Measurements from ENCODE around the gene DGCR8. TPM values are rescaled to one million over a fixed set of nuclear protein-coding genes. Genes with fewer than 3 reads are reported as not detected.

The DGCR8 gene
- total RNA-seq, 2 experiments from 2014 or later = 17.8 to 18.5 TPM

DNA sequence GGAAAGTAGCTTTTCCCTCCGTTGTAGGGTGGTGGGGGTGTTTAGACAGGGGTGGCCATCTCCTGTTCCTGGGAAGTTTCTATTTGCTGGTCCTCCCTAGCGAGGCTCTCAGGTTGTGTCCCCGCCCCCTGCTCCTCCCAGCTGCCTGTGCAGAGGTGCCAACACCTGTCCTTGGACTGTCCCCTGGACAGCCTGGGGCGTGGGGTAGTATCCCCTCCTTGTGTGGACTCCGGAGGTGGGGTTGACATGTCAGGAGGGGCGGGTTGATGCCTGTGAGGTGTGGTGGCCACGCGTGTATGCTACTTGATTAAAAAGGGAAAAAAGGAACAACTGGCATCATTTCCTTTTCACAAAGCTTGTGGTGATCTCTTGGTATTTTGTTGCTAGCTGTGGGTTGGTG lies 21.6 kb downstream of the DGCR8 start:
- H3K9me3 ChIP-seq (ENCODE audit: control insufficient read depth in 1 of 2, insufficient read depth in 1 of 2, low read length in 2 of 2) = peaks cover 0 to 5% of the 10 kb centered on the region in 2 experiments
- Mint-ChIP-seq H3K4me3 (no peak overlapping the region), H3K4me1 (ENCODE audit: low read depth) (peaks cover 64% of the 10 kb centered on the region), H3K27ac (peak overlapping the region; percentile 96), H3K27me3 (no peaks in the 10 kb centered on the region), H3K9me3 (peaks cover 3% of the 10 kb centered on the region), H3K36me3 (ENCODE audit: low read depth) (peaks cover 50% of the 10 kb centered on the region)
- ATAC-seq (ENCODE audit: poor library complexity) (no peak), DNase-seq (no peak)
- peaks cover 42% of the 10 kb centered on the region for H3K36me3 ChIP-seq (ENCODE audit: insufficient read depth, low read length)
- peak overlapping the region; percentile 51 to 52 for H3K27ac ChIP-seq (ENCODE audit: low read depth in 1 of 2, low read length in 2 of 2)
- ChIA-PET CTCF (interaction anchor here (1.7 to 2.0 kb wide), 3 partner anchors 9 to 28 kb away, joined by 3 to 6 read pairs (median 4); partner anchors contain the start of gene TRMT2A), POLR2A (interaction anchor here (1.1 to 1.9 kb wide), 3 partner anchors 9 to 16 kb away, joined by 4 to 17 read pairs (median 7); partner anchors contain the start of genes RANBP1 and TRMT2A)
- no peak for TF ChIP-seq CTCF (IDR thresholded peaks at IDR 0.05)
- intact Hi-C loops (cut with DNase I, micrococcal nuclease) = loop anchor here (2.0 to 10.0 kb wide), 2 partner anchors 15 to 807 kb away; partner anchors contain the start of genes CLTCL1 (in 1 of the 2), RANBP1 (in 1 of the 2) and TRMT2A (in 1 of the 2)
- no peaks in the 10 kb centered on the region for H3K27me3 ChIP-seq (ENCODE audit: control insufficient read depth in 1 of 2, insufficient read depth in 2 of 2, low read length in 2 of 2)
- H3K4me1 ChIP-seq (ENCODE audit: insufficient read depth, low read length) = peaks cover 32% of the 10 kb centered on the region
- no peak overlapping the region for H3K4me3 ChIP-seq (ENCODE audit: low read length)

GRCh38 chr22:20102203-20102780 lies 22.3 kb downstream of the DGCR8 start:
- TF ChIP-seq CTCF (IDR thresholded peaks at IDR 0.05) = no peak
- ChIA-PET POLR2A (interaction anchor here (1.9 kb wide), 1 partner anchor 15 kb away, joined by 17 read pairs; the partner anchor contains the start of genes RANBP1 and TRMT2A), CTCF (interaction anchor here (1.7 to 2.0 kb wide), 2 partner anchors 9 to 27 kb away, joined by 3 to 6 read pairs; no protein-coding TSS in a partner anchor)
- Histone ChIP-seq H3K9me3 (ENCODE audit: control insufficient read depth in 1 of 2, insufficient read depth in 1 of 2, low read length in 2 of 2) (no peaks in the 10 kb centered on the region), H3K4me3 (ENCODE audit: low read length) (no peak overlapping the region), H3K27me3 (ENCODE audit: control insufficient read depth in 1 of 2, insufficient read depth in 2 of 2, low read length in 2 of 2) (no peaks in the 10 kb centered on the region), H3K4me1 (ENCODE audit: insufficient read depth, low read length) (peaks cover 32% of the 10 kb centered on the region), H3K27ac (ENCODE audit: low read depth in 1 of 2, low read length in 2 of 2) (peak overlapping the region in 1 of 2 donors; percentile 51), H3K36me3 (ENCODE audit: insufficient read depth, low read length) (peaks cover 43% of the 10 kb centered on the region)
- no peaks in the 10 kb centered on the region for H3K27me3 Mint-ChIP-seq
- peaks cover 49% of the 10 kb centered on the region for H3K36me3 Mint-ChIP-seq (ENCODE audit: low read depth)
- no peak for ATAC-seq (ENCODE audit: poor library complexity)
- H3K4me3 Mint-ChIP-seq = no peak overlapping the region
- H3K4me1 Mint-ChIP-seq (ENCODE audit: low read depth) = peaks cover 60% of the 10 kb centered on the region
- no peaks in the 10 kb centered on the region for H3K9me3 Mint-ChIP-seq
- intact Hi-C loops (cut with DNase I, micrococcal nuclease) = loop anchor here in 1 of 2 experiments (10.0 kb wide), 1 partner anchor 807 kb away; the partner anchor contains the start of gene CLTCL1
- DNase-seq = no peak
- H3K27ac Mint-ChIP-seq = peak overlapping the region; percentile 96

DNA sequence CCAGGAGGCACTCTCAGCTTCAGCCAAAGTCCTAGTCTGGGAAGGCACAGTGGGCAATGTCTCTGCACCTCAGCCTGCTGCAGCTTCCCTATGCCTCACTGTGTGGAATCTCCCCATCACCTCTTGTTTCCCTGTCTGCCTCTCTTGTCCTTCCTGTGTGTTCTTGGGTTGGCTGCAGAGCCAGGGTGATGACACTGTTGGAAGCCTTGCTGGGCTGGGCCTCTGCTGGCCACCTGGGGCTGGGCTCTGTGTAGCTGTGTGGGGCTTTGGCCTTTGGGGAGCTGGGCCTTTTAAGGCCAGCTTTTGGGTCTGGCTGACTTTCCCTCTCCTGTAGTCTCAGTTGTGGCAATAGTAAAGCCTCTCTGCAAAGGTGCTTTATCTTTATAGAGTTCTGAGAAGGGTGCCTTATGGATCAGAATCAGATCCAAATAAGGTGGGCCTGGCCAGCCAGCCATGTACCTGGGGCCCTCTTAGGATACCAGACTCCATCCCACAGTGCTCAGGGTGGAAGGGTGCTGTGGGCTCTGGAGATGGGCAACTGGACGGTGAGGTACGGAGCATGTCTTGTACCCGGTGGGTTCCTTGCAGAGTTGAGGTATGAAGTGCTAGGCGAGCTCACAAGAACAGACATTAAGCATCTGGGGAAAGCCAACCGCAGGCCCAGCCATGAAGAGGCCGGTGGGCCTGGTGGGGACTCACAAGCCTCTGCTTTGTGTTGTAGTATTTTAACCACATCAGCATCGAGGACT lies 25.6 kb downstream of the DGCR8 start:
- H3K27me3 ChIP-seq (ENCODE audit: control insufficient read depth in 1 of 2, insufficient read depth in 2 of 2, low read length in 2 of 2) = no peaks in the 10 kb centered on the region
- ChIA-PET POLR2A (interaction anchor here (0.6 to 1.3 kb wide), 2 partner anchors 11 to 66 kb away, joined by 3 read pairs; partner anchors contain the start of gene RANBP1), CTCF (no interaction called here)
- H3K9me3 Mint-ChIP-seq = no peaks in the 10 kb centered on the region
- H3K4me1 Mint-ChIP-seq (ENCODE audit: low read depth) = peaks cover 29% of the 10 kb centered on the region
- H3K27me3 Mint-ChIP-seq = no peaks in the 10 kb centered on the region
- intact Hi-C loops (cut with DNase I, micrococcal nuclease) = loop anchor here in 1 of 2 experiments (10.0 kb wide), 1 partner anchor 811 kb away; the partner anchor contains the start of gene CLTCL1
- H3K36me3 ChIP-seq (ENCODE audit: insufficient read depth, low read length) = peaks cover 61% of the 10 kb centered on the region
- no peak overlapping the region for H3K4me3 Mint-ChIP-seq
- DNase-seq (no peak), ATAC-seq (ENCODE audit: poor library complexity) (no peak)
- no peaks in the 10 kb centered on the region for H3K9me3 ChIP-seq (ENCODE audit: control insufficient read depth in 1 of 2, insufficient read depth in 1 of 2, low read length in 2 of 2)
- H3K4me3 ChIP-seq (ENCODE audit: low read length) = no peak overlapping the region
- peak overlapping the region in 1 of 2 donors; percentile 31 for H3K27ac ChIP-seq (ENCODE audit: low read depth in 1 of 2, low read length in 2 of 2)
- no peak overlapping the region for H3K27ac Mint-ChIP-seq
- no peak for TF ChIP-seq CTCF (IDR thresholded peaks at IDR 0.05)
- H3K36me3 Mint-ChIP-seq (ENCODE audit: low read depth) = peaks cover 51% of the 10 kb centered on the region
- H3K4me1 ChIP-seq (ENCODE audit: insufficient read depth, low read length) = peaks cover 10% of the 10 kb centered on the region

All from CD4-positive, alpha-beta T cell (primary cell).